ENCODE data around the gene LSM4.

DNA sequence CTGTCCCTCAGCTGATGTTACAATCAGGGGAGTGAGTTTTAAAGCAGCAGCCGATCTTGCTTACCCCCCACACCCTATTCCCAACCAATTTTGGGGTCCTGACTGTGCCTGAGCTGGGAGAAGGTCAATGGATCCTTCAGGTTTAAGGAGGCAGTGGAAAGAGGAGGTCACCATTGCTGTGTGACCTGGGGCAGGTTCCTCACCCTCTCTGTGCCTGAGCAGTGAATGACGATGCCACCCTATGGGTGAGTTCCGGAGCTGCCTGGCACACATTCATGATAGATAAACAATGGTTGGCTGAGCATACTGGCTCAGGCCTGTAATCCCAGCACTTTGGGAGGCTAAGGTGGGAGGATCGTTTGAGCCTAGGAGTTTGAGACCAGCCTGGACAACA lies 21.2 kb downstream of the LSM4 start:
- TF ChIP-seq POLR2A (IDR thresholded peaks at IDR 0.05; ENCODE audit: low read depth, low read length) (no peak), CEBPB (IDR thresholded peaks at IDR 0.05; ENCODE audit: low read depth, low read length) (no peak)
- TF ChIP-seq, protein P1, sequence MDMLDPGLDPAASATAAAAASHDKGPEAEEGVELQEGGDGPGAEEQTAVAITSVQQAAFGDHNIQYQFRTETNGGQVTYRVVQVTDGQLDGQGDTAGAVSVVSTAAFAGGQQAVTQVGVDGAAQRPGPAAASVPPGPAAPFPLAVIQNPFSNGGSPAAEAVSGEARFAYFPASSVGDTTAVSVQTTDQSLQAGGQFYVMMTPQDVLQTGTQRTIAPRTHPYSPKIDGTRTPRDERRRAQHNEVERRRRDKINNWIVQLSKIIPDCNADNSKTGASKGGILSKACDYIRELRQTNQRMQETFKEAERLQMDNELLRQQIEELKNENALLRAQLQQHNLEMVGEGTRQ (IDR thresholded peaks at IDR 0.05; ENCODE audit: low read depth, low read length): no peak
- TF ChIP-seq, protein P2, sequence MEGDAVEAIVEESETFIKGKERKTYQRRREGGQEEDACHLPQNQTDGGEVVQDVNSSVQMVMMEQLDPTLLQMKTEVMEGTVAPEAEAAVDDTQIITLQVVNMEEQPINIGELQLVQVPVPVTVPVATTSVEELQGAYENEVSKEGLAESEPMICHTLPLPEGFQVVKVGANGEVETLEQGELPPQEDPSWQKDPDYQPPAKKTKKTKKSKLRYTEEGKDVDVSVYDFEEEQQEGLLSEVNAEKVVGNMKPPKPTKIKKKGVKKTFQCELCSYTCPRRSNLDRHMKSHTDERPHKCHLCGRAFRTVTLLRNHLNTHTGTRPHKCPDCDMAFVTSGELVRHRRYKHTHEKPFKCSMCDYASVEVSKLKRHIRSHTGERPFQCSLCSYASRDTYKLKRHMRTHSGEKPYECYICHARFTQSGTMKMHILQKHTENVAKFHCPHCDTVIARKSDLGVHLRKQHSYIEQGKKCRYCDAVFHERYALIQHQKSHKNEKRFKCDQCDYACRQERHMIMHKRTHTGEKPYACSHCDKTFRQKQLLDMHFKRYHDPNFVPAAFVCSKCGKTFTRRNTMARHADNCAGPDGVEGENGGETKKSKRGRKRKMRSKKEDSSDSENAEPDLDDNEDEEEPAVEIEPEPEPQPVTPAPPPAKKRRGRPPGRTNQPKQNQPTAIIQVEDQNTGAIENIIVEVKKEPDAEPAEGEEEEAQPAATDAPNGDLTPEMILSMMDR (conservative IDR thresholded peaks at IDR 0.05; ENCODE audit: low read depth, low read length): no peak

Measured in IMR-90 (cell line).